Kidney (tissue), 14 donors: ENCODE data around the gene RGCC. TPM values are rescaled to one million over a fixed set of nuclear protein-coding genes. Genes with fewer than 3 reads are reported as not detected.
"Not testable (repeated sequence)": the region's sequence is repeated elsewhere in the genome, so short reads cannot be mapped to it uniquely, and the experiment has no call there.

Experiments
- DNase-seq, 5 donors: peaks; one replicate each; pipeline ENCODE4 v3.0.0-alpha.2; 2013 to 2020
- FAIRE-seq: peaks from 2 replicates; lab custom pipeline; 2012; peaks lifted over from hg19 to GRCh38; lab: Jason Lieb, UNC
- H3K27ac ChIP-seq, 2 donors: one replicate each; pipeline ENCODE4 v1.7.0; 2013; ENCODE audit warnings: low read depth in 2 of 2, low read length in 2 of 2, inconsistent platforms in 1 of 2
- H3K27me3 ChIP-seq: one replicate; pipeline ENCODE4 v1.7.1; 2013; ENCODE audit warnings: low read length, inconsistent platforms; ENCODE audit not compliant: control insufficient read depth, insufficient read depth
- H3K36me3 ChIP-seq, 3 donors: one replicate each; pipeline versions ENCODE4 v1.7.0 to v1.7.1; 2013; ENCODE audit warnings: low read length in 3 of 3, control low read depth in 1 of 3, inconsistent platforms in 1 of 3; ENCODE audit not compliant: insufficient read depth in 3 of 3, control insufficient read depth in 2 of 3
- H3K4me1 ChIP-seq, 3 donors: one replicate each; pipeline versions ENCODE4 v1.7.0 to v1.7.1; 2013; ENCODE audit warnings: low read length in 3 of 3, inconsistent platforms in 1 of 3, low read depth in 1 of 3; ENCODE audit not compliant: control insufficient read depth in 2 of 3, insufficient read depth in 2 of 3
- H3K4me3 ChIP-seq, 3 donors: one replicate each; pipeline versions ENCODE4 v1.7.0 to v1.8.1; 2013; ENCODE audit warnings: low read length in 3 of 3, control low read depth in 1 of 3, inconsistent platforms in 1 of 3
- H3K9ac ChIP-seq, 3 donors: one replicate each; pipeline versions ENCODE4 v1.7.0 to v1.7.1; 2013; ENCODE audit warnings: low read length in 3 of 3, control low read depth in 1 of 3, inconsistent platforms in 1 of 3
- H3K9me3 ChIP-seq, 3 donors: one replicate each; pipeline versions ENCODE4 v1.7.0 to v1.7.1; 2013; ENCODE audit warnings: low read length in 3 of 3, control low read depth in 1 of 3, inconsistent platforms in 1 of 3; ENCODE audit not compliant: control insufficient read depth in 2 of 3, insufficient read depth in 1 of 3
- CTCF ChIP-seq: IDR thresholded peaks from 3 replicates; pipeline ENCODE4 v1.5.1; 2012; ENCODE audit warnings: mild to moderate bottlenecking, moderate library complexity, borderline replicate concordance; ENCODE audit not compliant: insufficient read depth; ENCODE audit errors: extremely low read depth
- intact Hi-C: fragments of 100-400 bp; cut with DNase I; formaldehyde crosslinking; loops from one replicate; pipeline ENCODE4 v1.11.1; 2022
- polyA plus RNA-seq: library from polyadenylated mRNA; stranded (reverse); fragments of 350-450 nt; fragmentation: Illumina TruSeq; extraction: RNeasy Lipid Tissue Mini Kit (QIAGEN cat#74804); gene quantifications from one replicate; pipeline ENCODE4 v1.2.3, GENCODE V29; 2014; ENCODE audit warnings: low read depth, low replicate concordance; ENCODE audit not compliant: insufficient read depth
- total RNA-seq: library from RNA; stranded (reverse); fragmentation: NEBNext Ultra II Directional; extraction: Animal tissue kit (Norgen Biotek cat#: 25700); gene quantifications from one replicate; pipeline ENCODE4 v1.2.1, GENCODE V29; 2021
- donor health status: control.
- donor health status: control.
- donor health status: control.
- donor health status: control.
- donor health status: control.
- donor health status: DM: yes; HTN: yes; CAD: no.
- donor health status: Normal renal cell carcinoma (clear cell type).

The RGCC gene
- total and polyA plus RNA-seq, 2 donors from 2014 or later: 12.9 to 40.9 TPM

GRCh38 chr13:41420146-41420545 lies 37.2 kb upstream of the RGCC start:
- H3K27ac ChIP-seq: no peak overlapping the region
- no peak overlapping the region for H3K4me3 ChIP-seq
- FAIRE-seq: no peak
- no peak for TF ChIP-seq CTCF
- H3K4me1 ChIP-seq: no peaks in the 10 kb centered on the region
- H3K9ac ChIP-seq: no peak overlapping the region
- intact Hi-C loops: no loop called here
- no peak for DNase-seq
- H3K9me3 ChIP-seq: no peaks in the 10 kb centered on the region
- no peaks in the 10 kb centered on the region for H3K27me3 ChIP-seq
- no peaks in the 10 kb centered on the region for H3K36me3 ChIP-seq

- H3K4me1 ChIP-seq, H3K4me3 ChIP-seq, H3K9me3 ChIP-seq, H3K9ac ChIP-seq, intact Hi-C loops, DNase-seq, H3K27me3 ChIP-seq, H3K27ac ChIP-seq, FAIRE-seq, H3K36me3 ChIP-seq: not testable (repeated sequence)
These were observed 36.0 kb upstream of the RGCC start for GRCh38 chr13:41421330-41421729.

- intact Hi-C loops, H3K4me1 ChIP-seq, H3K27ac ChIP-seq, DNase-seq, H3K36me3 ChIP-seq, H3K4me3 ChIP-seq, H3K27me3 ChIP-seq, H3K9me3 ChIP-seq, FAIRE-seq, H3K9ac ChIP-seq: not testable (repeated sequence)
These were observed 35.4 kb upstream of the RGCC start for GRCh38 chr13:41421983-41422382.

- not testable (repeated sequence) for FAIRE-seq, H3K9ac ChIP-seq, H3K27ac ChIP-seq
These were observed 34.1 kb upstream of the RGCC start for GRCh38 chr13:41423259-41423658.

GRCh38 chr13:41424675-41425074 lies 32.7 kb upstream of the RGCC start:
- DNase-seq, H3K27ac ChIP-seq, H3K27me3 ChIP-seq, H3K9ac ChIP-seq, H3K4me3 ChIP-seq, H3K4me1 ChIP-seq, H3K36me3 ChIP-seq, intact Hi-C loops, H3K9me3 ChIP-seq: not testable (repeated sequence)
- FAIRE-seq: peak; percentile 94

More at GRCh38 chr13:41423259-41423658, 34.1 kb upstream of the RGCC start:
- H3K9me3 ChIP-seq, H3K36me3 ChIP-seq, intact Hi-C loops, H3K4me3 ChIP-seq, H3K27me3 ChIP-seq, DNase-seq, H3K4me1 ChIP-seq: not testable (repeated sequence)
